ENCODE results near the gene KRT84. TPM values are rescaled to one million over a fixed set of nuclear protein-coding genes. Genes with fewer than 3 reads are reported as not detected.
"Not testable (repeated sequence)": the region's sequence is repeated elsewhere in the genome, so short reads cannot be mapped to it uniquely, and the experiment has no call there.

The KRT84 gene
- total RNA-seq, 1 donor from 2014 or later = not detected

DNA sequence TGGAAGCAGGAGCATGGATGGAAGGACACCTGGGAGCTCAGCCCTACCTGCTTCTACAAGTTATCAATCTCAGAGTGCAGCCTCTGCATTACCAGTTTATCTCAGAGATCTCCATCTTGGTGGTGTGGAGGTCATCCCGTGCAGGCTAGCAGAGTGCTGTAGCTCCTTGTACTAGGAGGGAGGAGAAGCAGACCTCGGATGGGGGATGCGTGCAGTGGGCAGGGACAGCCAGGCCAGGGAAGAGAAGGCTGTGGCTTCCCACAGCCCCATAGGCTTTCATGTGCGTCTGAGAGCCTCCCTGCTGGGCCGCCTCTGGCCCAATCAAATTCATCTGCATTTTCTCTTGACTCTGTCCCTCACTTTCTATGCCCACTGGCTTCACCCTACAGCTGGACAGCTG, 29.5 kb upstream of the KRT84 start:
- Histone ChIP-seq H3K27me3 (ENCODE audit: control insufficient read depth, insufficient read depth, low read length) (no peaks in the 10 kb centered on the region), H3K4me3 (ENCODE audit: low read depth, low read length) (no peak overlapping the region), H3K36me3 (ENCODE audit: control insufficient read depth, insufficient read depth, low read length) (no peaks in the 10 kb centered on the region)
- TF ChIP-seq, protein P1, sequence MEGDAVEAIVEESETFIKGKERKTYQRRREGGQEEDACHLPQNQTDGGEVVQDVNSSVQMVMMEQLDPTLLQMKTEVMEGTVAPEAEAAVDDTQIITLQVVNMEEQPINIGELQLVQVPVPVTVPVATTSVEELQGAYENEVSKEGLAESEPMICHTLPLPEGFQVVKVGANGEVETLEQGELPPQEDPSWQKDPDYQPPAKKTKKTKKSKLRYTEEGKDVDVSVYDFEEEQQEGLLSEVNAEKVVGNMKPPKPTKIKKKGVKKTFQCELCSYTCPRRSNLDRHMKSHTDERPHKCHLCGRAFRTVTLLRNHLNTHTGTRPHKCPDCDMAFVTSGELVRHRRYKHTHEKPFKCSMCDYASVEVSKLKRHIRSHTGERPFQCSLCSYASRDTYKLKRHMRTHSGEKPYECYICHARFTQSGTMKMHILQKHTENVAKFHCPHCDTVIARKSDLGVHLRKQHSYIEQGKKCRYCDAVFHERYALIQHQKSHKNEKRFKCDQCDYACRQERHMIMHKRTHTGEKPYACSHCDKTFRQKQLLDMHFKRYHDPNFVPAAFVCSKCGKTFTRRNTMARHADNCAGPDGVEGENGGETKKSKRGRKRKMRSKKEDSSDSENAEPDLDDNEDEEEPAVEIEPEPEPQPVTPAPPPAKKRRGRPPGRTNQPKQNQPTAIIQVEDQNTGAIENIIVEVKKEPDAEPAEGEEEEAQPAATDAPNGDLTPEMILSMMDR (IDR thresholded peaks at IDR 0.05; ENCODE audit: insufficient read depth, low read length, severe bottlenecking) = no peak
- FAIRE-seq (peak; percentile 88), DNase-seq (ENCODE audit: low read depth) (no peak)

DNA sequence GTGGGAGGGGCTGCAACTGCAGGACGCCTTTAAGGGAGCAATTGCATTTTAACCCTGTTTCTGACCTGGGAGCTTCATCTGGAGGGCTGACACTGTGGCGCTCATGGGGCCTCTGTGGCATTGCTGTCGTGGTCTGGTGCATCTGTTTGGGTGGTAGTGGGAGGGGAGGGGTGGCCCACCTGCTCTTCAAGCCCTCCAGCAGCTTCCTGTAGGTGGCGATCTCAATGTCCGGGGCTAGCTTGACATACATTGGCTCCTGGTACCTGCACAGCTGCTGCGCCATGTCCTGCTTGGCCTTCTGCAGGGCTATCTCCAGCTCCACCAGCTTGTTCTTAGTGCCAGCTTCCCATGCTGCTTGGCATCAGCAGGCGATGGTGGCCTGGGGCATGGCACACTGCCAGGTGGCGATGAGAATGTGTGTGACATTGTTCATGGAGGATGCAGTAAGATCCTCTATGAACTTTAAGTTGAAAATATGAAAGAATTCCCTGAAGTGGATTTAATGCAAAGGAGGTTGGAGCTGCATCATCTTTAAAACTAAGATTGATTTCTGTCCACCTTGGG, 28.4 kb upstream of the KRT84 start:
- Histone ChIP-seq H3K27me3 (ENCODE audit: control insufficient read depth, insufficient read depth, low read length) (no peaks in the 10 kb centered on the region), H3K4me3 (ENCODE audit: low read depth, low read length) (no peak overlapping the region), H3K36me3 (ENCODE audit: control insufficient read depth, insufficient read depth, low read length) (no peaks in the 10 kb centered on the region)
- DNase-seq (ENCODE audit: low read depth) = no peak
- no peak for FAIRE-seq
- TF ChIP-seq, protein P1 (IDR thresholded peaks at IDR 0.05; ENCODE audit: insufficient read depth, low read length, severe bottlenecking) = no peak

DNA sequence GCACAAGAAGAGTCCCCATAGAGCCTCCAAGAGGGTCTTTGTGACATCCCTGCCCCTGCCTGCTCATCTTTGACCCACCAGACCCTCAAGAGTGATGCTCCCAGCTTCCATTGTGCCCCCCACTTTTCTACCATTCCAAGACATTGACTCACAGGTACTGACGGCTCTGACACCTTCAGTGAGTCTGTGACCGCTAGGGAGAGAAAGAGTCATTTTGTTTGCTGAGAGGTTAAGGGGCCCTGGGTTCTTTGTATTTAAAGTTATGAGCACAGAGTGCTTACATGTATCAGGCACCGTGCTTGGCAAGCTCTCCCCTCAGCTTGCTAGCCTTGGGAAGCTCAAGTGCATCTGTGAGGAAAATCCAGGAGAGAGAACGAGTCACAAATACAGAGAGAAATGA, 27.8 kb upstream of the KRT84 start:
- DNase-seq (ENCODE audit: low read depth) = peak; percentile 57
- no peaks in the 10 kb centered on the region for H3K36me3 ChIP-seq (ENCODE audit: control insufficient read depth, insufficient read depth, low read length)
- TF ChIP-seq, protein P1 (IDR thresholded peaks at IDR 0.05; ENCODE audit: insufficient read depth, low read length, severe bottlenecking) = no peak
- H3K4me3 ChIP-seq (ENCODE audit: low read depth, low read length) = no peak overlapping the region
- H3K27me3 ChIP-seq (ENCODE audit: control insufficient read depth, insufficient read depth, low read length) = no peaks in the 10 kb centered on the region
- no peak for FAIRE-seq

- no peak overlapping the region for H3K4me3 ChIP-seq (ENCODE audit: low read depth, low read length)
- FAIRE-seq (peak; percentile 43), DNase-seq (ENCODE audit: low read depth) (no peak)
- no peaks in the 10 kb centered on the region for H3K27me3 ChIP-seq (ENCODE audit: control insufficient read depth, insufficient read depth, low read length)
- no peaks in the 10 kb centered on the region for H3K36me3 ChIP-seq (ENCODE audit: control insufficient read depth, insufficient read depth, low read length)
- TF ChIP-seq, protein P1 (IDR thresholded peaks at IDR 0.05; ENCODE audit: insufficient read depth, low read length, severe bottlenecking) = no peak
Measured at GRCh38 chr12:52411815-52412214, 26.4 kb upstream of the KRT84 start.

DNA sequence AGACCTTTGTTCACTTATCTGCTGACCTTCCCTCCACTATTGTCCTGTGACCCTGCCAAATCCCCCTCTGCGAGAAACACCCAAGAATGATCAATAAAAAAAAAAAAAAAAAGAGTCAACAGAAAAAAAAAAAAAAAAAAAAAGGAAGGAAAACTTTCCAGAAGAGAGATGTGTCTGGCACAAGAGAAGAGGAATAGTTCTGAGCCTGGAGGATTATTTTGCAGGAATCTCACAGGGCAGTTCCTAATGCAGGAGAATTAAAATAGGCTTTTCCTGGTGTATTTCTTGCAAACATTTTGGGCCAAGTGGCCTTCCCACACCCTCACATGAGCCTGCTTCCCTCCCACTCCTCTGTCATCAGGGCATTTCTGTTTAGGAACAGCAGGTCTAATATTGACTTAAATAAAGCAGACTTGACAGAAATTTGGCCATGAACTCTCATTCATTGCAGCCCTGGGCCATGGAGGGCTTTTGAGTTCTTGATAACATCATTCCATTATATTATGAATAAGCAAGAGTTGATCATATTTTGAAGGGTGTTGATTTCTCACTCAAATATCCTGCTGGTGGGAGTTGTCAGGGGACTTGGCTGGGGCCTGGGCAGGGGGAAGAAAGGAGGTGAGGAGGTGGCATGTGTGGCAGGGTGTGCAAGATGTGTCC, 25.3 kb upstream of the KRT84 start:
- H3K36me3 ChIP-seq (ENCODE audit: control insufficient read depth, insufficient read depth, low read length); H3K4me3 ChIP-seq (ENCODE audit: low read depth, low read length); DNase-seq (ENCODE audit: low read depth); H3K27me3 ChIP-seq (ENCODE audit: control insufficient read depth, insufficient read depth, low read length): not testable (repeated sequence)
- peak; percentile 80 for FAIRE-seq

- FAIRE-seq (peak; percentile 47), DNase-seq (ENCODE audit: low read depth) (no peak)
Measured at GRCh38 chr12:52407918-52408317, 22.5 kb upstream of the KRT84 start.

More at GRCh38 chr12:52407918-52408317, 22.5 kb upstream of the KRT84 start:
- no peaks in the 10 kb centered on the region for H3K36me3 ChIP-seq (ENCODE audit: control insufficient read depth, insufficient read depth, low read length)
- TF ChIP-seq, protein P1 (IDR thresholded peaks at IDR 0.05; ENCODE audit: insufficient read depth, low read length, severe bottlenecking) = no peak
- no peak overlapping the region for H3K4me3 ChIP-seq (ENCODE audit: low read depth, low read length)
- H3K27me3 ChIP-seq (ENCODE audit: control insufficient read depth, insufficient read depth, low read length) = no peaks in the 10 kb centered on the region

Measured in bronchial epithelial cell (primary cell).